DMS 273 (cell line): Measurements from ENCODE around the gene MSRB2.
A peak's percentile ranks its signal among the peaks of the same experiment; 100 is the strongest.

Source experiments
- DNase-seq: peaks from one replicate; lab custom pipeline; 2025; ENCODE audit not compliant: unreplicated experiment; lab: John Stamatoyannopoulos, UW

The MSRB2 gene

DNA sequence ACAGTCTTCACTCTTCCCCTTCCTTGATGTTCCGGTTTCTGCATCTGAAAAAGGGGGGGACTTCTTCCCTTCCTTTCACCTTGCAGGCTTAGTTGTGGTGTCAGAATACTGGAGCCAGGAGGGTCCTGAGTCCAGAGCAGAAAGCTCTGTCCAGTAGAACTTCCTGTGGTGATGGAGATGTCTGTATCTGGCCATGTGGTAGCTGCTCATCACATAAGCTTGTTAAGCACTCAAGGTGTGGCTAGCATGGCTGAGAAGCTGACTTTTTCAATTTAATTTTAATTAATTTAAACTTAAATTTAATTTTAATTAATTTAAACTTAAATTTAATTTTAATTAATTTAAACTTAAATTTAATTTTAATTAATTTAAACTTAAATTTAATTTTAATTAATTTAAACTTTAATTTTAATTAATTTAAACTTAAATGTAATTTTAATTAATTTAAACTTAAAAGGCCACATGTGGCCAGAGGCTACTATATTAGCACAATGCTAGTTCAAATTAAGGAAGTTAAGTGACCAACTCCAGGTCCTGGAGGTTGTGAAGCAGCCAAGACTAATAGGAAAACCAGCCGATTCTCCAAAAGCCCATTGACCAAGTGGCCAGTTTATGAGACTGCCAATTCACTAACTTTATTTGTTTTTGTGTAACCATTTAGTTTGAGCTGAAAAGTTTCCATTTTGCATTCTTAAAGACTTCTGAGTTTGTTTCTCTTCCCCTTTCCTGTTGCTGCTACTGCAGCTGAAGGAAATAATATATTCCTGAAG is 16.3 kb downstream of the MSRB2 start:
- no peak for DNase-seq

DNA sequence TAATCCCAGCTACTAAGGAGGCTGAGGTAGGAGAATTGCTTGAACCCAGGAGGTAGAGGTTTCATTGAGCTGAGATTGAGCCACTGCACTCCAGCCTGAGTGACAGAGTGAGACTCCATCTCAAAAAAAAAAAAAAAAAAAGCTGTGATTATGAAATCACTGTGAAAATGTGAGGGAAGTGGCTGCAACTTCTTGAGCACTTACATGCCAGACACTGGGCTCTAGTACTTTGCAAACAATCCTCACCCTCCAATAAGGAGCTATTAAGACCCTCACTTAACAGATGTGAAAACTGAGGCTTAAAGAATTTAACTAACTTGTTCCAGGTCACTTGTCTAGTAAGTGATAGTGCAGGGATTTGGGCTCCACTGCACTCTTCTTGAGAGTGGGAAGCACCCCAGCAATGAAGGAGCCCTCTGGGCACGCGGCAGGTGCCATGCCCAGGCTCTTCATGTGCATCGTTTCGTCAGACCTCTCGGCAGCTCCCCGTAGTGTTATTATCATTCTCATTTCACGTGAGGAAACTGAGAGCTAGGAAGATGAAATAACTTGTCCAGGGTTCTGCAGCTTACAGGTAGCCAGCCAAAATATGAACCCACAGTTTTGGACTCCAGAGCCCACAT is 19.0 kb downstream of the MSRB2 start:
- no peak for DNase-seq

DNA sequence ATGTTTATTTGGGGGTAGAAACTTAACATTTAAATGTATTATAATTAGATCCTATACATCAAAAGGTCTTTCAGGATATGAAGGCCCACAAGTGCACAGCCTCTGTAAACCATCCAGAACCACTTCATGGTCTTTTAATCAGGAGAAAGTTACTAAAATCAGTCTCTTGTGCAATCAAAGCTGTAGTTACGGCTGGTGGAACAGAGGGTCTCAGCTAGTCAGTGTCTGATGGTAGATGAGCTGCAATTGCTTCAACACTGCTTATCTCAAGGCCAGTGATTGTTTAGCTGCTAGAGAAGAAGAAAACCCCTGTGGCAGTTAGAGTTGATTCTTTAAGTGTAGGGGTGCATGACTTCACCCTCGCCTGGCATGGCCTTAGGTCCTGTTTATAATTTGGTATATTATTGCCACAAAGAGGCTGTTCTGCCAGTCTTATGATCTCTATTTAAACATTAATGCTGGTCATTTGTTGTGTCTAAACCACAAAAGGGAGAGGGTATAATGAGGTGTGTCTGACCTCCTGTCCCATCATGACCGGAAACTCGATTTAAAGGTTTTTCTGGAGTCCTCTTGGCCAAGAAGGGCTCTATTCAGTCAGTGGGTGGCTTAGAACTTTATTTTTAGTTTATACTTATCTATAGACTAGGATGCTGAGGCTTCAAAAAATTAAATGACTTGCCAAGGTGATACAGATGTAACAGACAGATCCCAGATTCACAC is 21.3 kb downstream of the MSRB2 start:
- DNase-seq: no peak

DNA sequence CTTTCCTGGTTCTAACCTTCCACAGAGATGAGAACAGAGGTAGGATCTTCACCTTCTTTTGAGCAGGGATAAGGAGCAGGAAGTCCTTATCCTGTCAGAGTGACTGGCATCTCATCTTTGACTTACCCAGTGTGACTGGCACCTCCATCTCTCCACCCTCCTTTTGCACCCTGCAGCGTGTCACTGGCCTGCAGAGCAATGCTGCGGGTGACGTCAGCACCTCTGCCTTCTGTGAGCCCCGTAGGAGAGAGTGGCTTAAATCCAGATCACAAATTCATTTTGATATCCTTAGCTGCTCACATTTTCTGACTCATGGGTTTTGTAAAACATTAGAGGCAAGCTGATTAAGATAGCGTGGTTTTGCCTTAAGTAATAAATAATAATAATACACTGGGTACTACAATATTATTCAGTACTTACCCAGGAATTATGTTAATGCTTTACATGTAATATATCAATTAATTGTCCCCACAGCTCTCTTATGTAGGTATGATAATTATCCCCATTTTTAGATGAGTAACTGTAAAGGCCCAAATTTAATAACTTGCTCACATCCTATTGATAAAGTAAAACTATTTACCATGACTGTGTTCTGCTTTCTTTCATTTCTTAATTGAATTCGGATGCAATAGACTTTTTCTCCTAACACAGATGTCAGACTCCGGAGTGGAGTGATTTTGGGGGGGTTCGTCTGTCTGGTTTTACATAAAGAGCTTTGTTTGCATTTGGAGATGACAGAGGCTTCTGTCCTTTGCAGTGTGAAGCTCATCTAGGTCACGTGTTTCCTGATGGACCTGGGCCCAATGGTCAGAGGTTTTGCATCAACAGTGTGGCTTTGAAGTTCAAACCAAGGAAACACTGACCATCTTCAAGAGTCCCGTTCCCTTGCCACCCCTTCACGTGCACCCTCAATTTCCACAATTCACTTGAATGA is 24.9 kb downstream of the MSRB2 start:
- no peak for DNase-seq

DNA sequence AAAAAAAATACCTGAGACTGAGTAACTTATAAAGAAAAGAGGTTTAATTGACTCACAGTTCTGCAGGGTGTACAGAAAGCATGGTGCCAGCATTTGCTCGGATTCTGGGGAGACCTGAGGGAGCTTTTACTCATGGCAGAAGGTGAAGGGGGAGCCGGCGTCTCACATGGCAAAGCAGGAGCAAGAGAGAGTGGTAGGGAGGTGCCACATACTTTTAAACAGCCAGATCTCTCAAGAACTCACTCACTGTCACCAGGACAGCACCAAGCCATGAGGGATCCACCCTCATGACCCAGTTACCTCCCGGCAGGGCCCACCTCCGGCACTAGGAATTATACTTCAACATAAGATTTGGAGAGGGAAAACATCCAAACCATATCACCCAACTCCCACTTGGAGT is 25.8 kb downstream of the MSRB2 start:
- no peak for DNase-seq

DNA sequence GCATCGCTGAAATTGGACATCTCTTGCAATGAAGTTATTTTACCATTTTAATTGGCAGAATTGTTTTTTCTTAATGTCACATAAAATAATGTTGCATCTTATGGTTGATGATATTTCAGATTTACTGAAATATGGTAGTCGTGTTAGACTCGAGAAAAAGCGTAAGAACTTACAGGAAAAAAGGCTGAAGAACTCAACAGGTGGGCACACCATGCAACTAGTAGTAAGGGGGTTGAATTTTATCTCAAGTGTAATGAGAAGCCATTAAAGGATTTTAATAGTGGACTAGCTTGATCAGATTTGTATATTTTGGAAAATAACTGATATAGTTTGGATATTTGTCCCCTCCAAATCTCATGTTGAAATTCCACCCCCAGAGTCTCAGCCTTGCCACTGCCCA is 41.1 kb downstream of the MSRB2 start:
- no peak for DNase-seq

DNA sequence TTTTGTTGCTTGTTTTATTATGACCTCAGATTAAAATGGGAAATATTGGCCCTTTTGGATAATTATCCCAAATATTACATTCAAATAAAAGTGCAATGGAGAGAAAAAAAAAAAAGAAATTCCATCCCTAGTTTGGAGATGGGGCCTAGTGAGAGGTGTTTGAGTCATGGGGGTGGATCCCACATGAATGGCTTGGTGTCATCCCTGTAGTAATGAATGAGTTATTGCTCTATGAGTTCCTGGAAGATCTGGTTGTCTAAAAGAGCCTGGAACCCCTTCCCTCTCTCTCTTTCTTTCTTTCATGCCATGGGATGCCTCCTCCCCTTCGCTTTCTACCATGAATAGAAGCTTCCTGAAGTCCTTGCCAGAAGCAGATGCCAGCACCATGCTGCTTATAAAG is 44.3 kb downstream of the MSRB2 start:
- no peak for DNase-seq

DNA sequence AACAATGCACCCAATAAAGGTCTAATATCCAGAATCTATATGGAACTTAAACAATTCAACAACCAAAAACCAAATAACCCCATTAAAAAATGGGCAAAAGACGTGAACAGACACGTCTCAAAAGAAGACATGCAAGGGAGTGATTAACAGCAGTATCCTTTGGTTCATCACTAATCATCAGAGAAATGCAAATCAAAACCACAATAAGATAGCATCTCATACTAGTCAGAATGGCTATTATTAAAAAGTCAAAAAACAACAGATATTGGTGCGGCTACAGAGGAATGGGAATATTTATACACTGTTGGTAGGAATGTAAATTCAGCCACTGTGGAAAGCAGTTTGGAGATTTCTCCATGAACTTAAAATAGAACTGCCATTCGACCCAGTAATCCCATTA is 46.6 kb downstream of the MSRB2 start:
- DNase-seq: no peak

DNA sequence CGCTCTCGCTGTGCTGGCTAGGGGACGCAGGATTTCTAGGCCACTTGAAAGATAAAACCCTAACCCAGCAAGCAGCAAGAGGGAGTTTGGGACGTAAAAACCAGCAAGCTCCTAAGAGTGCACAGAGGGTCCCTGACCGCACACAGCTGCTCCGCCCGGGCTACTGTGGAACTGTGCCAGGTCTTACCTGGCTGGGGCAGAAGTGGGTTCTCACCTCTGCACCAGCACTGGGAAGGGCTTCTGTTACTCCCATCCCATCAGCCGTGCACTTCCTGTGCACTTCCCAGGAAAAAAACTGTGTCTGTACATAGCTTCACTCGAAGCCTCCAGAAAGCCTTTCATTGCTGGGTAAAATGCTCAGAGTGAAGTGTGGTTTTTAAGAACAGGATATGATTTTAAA is 50.9 kb downstream of the MSRB2 start:
- DNase-seq: no peak

DNA sequence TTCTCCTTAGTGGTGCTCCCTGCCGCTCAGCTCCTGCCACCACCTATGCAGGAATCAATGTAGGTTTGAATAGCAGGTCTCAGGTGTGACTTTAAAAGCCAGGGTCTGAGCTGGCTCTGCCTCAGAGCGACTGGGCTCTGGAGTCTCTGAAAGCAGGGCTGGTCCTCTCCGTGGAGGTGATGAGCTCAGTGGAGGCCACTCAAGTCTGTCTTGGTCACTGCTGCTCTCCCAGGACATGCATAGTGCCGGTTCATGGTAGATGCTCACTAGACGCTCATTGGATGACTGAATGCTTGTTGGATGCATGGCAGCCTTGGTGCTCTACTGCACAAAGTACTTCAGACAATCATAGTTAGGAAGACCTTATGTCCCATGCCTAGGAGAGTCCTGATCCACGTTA is 51.7 kb downstream of the MSRB2 start:
- DNase-seq: no peak

DNA sequence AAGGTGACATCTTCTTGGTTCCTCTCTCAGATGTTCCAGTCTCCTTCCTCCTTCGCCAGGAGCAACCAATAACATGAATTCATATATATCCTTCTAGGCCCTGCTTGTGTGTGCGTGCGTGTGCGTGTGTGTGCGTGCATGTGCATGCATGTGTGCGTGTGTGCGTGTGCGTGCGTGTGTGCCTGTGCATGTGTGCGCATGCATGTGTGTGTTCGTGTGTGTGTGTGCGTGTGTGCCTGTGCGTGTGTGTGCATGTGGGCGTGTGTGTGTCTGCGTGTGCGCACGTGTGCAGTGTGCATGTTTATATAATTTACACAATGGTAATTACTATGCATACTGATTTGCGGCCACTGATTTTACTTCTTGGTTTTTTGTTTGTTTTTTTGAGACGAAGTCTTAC is 52.8 kb downstream of the MSRB2 start:
- no peak for DNase-seq

DNA sequence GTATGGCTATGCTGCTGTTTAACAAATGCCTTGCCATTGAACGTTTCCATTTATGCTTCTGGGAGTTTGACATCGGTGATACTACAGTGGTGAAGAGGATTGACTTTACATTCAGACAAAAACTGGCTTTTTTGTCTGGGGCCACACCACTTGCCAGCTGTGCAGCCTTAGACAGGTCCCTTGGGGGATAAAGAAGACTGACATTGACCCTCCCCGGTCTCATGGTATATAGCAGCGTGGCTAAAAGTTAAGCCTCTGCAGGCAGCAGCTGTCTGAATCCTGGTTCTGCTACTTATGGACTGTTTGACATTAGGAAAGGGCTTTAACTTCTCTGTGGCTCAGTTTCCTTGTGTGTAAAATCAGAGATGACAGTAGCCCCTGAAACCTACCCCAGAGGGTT is 54.7 kb downstream of the MSRB2 start:
- no peak for DNase-seq

DNA sequence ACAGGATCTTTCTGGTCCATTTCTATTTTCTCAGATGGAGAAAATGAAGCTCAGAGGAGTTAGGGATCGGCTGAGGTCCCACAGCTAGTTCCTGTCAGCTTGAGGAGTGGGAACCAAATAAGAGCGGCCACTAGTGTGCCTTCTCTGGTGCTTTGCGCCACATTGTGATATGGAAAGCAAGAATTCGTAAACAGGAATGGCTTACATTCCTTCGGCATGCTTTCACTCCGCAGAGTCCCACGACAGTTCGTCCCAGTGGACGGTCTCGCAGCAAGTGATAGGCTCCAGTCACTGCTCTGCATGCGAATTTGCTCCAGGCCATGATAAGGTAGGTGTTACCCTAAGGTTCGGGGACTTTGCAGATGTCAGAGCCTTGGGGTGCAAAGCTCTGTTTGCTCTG is 55.2 kb downstream of the MSRB2 start:
- DNase-seq: no peak

DNA sequence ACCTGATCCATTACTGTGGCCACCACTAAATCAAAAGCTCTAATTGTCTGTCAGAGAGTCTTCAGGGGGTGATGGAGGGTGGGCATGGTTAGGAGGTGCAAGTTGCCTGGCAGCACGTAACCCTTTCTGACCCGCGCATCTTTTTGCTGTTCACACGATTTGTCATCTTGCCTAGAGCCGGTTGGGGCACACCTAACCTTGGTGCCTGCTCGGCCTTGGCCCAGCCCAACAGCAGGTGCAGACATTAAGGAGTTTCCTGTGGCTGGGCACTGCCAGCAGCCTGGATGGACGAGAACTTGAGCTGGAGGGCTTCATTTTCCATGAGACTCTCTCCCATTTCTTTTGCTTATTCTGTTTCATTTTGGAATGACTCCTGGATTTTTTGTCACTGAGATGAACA is 55.7 kb downstream of the MSRB2 start:
- no peak for DNase-seq

DNA sequence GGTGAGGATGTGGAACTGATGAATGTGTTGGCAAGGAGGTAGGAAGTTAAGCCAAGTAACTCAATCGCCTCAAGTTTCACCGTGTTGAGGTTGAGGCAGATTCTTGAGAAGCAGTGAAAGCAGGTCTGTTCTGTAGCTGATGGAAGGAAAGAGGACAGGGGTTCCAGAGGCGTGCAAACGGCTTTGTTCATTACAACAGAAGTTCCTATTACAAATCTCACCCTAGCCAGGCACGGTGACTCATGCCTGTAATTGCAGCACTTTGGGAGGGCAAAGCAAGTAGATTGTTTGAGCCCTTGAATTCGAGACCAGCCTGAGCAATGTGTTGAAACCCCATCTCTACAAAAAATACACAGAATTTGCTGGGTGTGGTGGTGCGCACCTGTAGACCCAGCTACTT is 59.8 kb downstream of the MSRB2 start:
- peak; percentile 23 for DNase-seq

DNA sequence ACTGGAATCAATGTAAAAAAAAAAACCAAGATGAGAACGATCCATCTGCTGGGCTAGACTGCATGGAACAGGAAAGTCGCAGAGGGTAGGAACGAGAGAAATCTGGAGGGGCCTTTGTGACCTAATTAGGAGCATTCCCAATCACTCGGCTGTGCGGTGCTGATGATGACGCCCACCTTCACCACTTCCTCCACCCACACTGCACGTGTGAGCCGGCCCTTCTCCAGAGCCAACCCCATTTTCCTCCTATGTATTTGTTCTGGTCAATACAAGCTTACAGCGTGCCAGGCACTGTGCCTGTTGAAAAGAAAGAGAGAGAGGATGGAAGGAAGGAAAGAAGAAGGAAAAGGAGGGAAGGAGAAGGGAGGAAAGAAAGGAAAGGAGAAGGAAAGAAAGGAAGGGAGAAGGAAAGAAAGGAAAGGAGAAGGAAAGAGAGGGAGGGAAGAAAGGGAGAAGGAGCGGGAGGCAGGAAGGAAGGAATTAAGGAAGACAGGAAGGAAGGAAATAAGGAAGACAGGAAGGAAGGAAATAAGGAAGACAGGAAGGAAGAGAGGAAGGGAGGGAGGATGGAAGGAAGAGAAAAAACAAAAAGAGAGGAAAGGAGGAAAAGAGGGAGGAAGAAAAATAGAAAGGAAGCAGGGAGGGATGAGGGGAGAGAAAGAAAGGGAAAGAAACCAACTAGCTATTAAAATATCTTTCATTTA is 61.2 kb downstream of the MSRB2 start:
- DNase-seq: no peak

DNA sequence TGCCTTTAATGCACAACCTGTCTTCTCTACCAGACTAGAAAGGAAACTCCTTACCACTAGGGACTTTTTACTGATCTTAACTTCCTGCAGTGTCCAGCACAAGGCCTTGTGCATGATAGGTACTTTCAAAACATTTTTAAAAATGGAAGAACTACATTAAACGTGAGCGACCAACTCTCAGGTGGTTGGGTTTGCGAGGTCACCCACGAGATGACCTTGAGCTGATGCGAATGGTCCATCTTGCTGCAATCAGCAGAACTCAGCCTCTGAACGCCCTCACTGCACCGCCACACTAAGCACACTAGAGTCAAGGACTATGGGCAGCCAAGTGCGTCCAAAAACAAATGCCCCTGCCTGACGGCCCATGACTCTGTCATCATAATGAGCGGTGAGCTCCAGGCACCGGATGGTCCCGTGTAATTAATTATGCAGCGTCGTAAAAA is 61.9 kb downstream of the MSRB2 start:
- DNase-seq: no peak

DNA sequence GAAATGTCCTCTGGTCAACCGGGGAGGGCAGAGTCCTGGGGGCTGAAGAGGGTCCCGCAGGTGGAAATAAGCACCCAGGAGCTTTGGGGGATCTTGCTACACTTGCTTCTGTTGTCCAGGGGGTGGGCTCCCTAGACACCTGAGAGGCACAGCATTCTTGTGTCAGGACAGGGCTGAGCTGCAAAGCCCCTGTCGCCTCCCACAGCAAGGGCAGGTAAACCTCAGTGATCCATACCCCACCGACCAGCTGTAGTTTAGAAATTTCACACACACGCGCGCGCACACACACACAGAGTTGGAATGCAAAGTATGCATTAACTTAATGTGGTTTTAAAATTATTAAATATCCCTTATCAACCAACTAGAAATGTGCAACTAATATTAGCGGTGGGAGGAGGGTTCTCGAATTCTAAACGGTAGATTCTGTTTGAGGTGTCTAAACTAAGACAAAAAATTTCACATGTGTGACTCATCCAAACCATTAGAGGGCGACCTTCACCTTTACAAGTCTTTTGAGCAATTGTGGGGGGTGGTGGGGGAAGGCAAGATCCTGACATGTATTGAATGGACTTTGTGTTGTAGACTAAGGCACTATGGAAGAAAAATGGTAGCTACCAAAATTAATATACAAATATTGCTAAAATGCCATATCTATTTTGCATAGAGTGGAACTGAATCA is 62.5 kb downstream of the MSRB2 start:
- peak; percentile 68 for DNase-seq

DNA sequence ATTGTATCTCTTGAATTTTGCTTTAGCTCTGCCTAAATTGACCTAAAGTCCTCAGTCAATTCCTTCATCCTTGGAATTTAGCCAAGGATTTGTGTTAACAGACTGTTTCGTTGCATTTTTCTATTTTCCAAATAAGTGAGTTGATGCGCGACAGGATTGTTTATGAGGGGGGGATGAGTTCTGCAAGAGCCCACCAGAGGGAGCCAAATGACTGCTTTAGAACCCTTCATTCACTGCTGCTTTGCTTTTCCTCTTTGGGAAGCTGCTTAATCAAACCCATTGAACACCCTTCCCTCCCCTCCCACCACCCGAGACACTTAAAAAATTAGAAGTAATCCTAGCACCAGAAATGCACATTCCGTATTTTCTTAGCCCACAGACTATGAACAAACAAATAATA is 63.0 kb downstream of the MSRB2 start:
- peak; percentile 76 for DNase-seq
